Measurements from ENCODE around the gene AKR1D1.
"Not testable (repeated sequence)": the region's sequence is repeated elsewhere in the genome, so short reads cannot be mapped to it uniquely, and the experiment has no call there.

Gene AKR1D1

DNA sequence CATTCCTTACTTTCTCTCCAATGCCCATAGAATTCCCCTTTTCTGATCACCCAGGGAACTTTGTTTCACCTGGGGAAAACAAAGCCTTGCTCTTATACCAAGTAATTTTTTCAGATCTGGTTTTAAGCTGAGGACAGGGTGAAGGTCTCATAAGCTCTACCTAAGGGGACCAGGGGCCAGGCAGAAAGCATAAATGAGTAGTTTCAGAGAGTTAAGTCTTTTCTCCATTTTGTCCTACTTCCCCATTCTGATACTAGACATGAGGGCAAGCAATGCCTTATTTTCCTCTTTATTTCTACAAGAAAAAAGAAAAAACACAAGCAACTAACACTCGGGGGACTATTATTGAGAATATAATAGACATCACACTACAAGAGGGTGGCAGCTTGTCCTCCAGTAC, 2.9 kb downstream of the AKR1D1 start:
- DNase-seq (ENCODE audit: low read depth) = no peak
- in situ Hi-C loops (cut with HindIII; ENCODE audit: low sequenced_read_pairs) = no loop called here
- TF ChIP-seq CTCF (IDR thresholded peaks at IDR 0.05; ENCODE audit: low read depth, low read length, missing control alignments) = no peak

DNA sequence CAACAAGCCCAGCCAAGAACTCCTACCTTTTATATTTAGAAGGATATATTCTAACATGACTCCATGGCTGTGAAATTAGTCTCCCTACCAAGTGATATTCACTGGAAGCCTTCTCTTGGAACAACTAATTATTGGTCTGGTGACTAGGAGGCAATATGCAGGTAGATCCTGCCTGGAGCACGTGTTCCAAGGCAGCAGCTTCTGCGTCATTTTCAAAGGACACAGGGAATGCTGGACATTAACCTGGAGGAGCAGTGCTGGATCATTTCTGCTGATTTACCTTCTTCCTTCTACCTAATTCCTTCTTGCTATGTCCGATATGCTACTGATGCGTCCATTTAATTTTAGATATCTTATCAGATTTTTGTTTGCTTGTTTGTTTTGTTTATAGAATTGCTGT, 5.6 kb downstream of the AKR1D1 start:
- DNase-seq (ENCODE audit: low read depth) = no peak
- TF ChIP-seq CTCF (IDR thresholded peaks at IDR 0.05; ENCODE audit: low read depth, low read length, missing control alignments) = no peak
- in situ Hi-C loops (cut with HindIII; ENCODE audit: low sequenced_read_pairs) = no loop called here
- H3K4me3 ChIP-seq (ENCODE audit: low read depth, low read length) = no peak overlapping the region

More for the DNA sequence above, 2.9 kb downstream of the AKR1D1 start:
- no peak overlapping the region for H3K4me3 ChIP-seq (ENCODE audit: low read depth, low read length)

DNA sequence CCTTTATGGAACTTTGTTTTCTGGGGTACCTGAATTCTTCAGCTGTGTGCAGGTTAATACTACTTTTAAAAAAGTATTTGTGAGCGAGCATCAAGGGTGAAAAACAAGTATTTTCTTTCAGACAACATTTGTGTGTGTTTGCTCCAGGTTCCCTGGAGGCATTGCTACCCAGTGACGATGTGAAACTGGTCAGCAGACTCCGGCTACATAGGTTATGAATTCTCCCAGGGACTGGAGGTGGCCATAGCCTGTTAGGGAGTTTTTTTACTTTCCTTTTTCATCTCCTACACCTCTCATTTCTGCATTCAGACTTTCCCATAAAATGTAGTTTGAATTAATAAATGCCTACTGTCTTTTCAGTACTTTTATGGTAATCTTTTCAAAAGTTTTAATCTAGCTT, 7.6 kb downstream of the AKR1D1 start:
- no peak for DNase-seq (ENCODE audit: low read depth)
- in situ Hi-C loops (cut with HindIII; ENCODE audit: low sequenced_read_pairs) = no loop called here
- TF ChIP-seq CTCF (IDR thresholded peaks at IDR 0.05; ENCODE audit: low read depth, low read length, missing control alignments) = no peak
- H3K4me3 ChIP-seq (ENCODE audit: low read depth, low read length) = no peak overlapping the region

DNA sequence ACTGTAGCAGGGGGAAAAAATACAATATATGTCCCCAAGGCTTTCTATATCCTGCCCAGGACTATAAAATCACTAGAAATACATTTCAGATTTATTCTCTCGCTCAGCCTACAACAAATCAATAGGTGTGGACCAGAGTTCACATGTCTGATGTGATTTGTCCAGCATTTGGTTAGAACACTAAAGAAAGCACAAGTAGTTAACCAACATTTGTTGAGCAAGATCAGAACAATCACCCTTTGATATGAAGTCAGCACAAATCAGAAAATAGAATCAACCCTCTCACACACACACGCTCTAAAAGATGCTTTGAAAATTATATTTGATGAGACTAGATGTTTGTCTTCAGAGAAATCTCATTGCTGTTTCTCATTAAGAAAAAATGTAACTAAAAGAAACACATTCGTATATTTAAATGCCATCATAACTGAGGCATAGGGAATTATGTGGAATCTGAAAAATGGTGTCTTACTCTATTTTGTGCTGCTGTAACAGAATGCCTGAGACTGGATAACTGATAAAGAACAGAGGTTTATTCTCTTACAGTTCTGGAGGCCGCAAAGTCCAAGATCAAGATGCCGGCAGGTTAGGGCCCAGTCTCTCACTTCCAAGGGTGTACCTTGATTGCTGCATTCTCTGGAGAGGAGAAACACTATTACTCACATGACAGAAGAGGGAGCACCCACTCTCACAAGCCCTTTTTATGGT, 10.5 kb downstream of the AKR1D1 start:
- in situ Hi-C loops (cut with HindIII; ENCODE audit: low sequenced_read_pairs) = no loop called here
- TF ChIP-seq CTCF (IDR thresholded peaks at IDR 0.05; ENCODE audit: low read depth, low read length, missing control alignments) = no peak

GRCh38 chr7:138089080-138089901, 13.0 kb downstream of the AKR1D1 start:
- in situ Hi-C loops (cut with HindIII; ENCODE audit: low sequenced_read_pairs) = no loop called here
- H3K4me3 ChIP-seq (ENCODE audit: low read depth, low read length) = no peak overlapping the region
- TF ChIP-seq CTCF (IDR thresholded peaks at IDR 0.05; ENCODE audit: low read depth, low read length, missing control alignments) = no peak
- DNase-seq (ENCODE audit: low read depth) = no peak

More for the DNA sequence above, 10.5 kb downstream of the AKR1D1 start:
- DNase-seq (ENCODE audit: low read depth) = no peak
- no peak overlapping the region for H3K4me3 ChIP-seq (ENCODE audit: low read depth, low read length)

DNA sequence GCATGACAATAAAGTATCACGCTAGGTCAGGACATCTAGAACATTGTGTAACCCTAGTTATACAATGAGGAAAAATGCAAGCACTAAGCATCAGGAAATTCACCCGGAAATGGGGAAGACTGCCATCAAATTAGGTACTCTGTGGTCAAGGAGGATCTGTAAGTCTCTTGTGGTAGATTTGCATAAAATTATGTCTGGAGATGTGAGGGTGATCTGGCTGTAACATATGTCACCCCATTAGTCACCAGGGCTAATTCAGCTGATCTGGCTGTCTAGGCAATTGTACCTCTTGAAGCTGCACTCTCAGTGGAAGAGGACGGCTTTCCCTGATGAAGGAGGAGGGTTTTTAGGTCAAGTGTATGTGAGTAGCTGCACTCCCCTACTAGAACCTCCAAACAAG, 14.8 kb downstream of the AKR1D1 start:
- no peak for TF ChIP-seq CTCF (IDR thresholded peaks at IDR 0.05; ENCODE audit: low read depth, low read length, missing control alignments)
- DNase-seq (ENCODE audit: low read depth) = no peak
- H3K4me3 ChIP-seq (ENCODE audit: low read depth, low read length) = no peak overlapping the region
- in situ Hi-C loops (cut with HindIII; ENCODE audit: low sequenced_read_pairs) = no loop called here

DNA sequence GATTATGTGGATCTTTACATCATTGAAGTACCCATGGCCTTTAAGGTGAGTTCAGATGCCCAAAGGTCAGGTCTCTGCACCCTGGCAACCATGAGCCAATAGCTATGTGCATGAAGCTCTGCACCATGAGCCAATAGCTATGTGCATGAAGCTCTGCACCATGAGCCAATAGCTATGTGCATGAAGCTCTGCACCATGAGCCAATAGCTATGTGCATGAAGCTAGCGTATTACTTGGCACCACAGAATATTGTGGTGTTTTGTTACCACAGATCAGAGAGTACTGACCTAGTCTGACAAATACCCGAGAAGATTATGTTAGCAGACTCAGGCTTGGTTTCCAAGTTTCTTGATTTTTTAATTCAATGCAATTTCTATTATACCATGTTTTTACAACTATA, 15.6 kb downstream of the AKR1D1 start:
- in situ Hi-C loops (cut with HindIII; ENCODE audit: low sequenced_read_pairs); DNase-seq (ENCODE audit: low read depth); H3K4me3 ChIP-seq (ENCODE audit: low read depth, low read length): not testable (repeated sequence)

Measured in astrocyte of the cerebellum (primary cell).